Measurements from ENCODE around the gene COQ9. TPM values are rescaled to one million over a fixed set of nuclear protein-coding genes. Genes with fewer than 3 reads are reported as not detected.
"Not testable (repeated sequence)": the region's sequence is repeated elsewhere in the genome, so short reads cannot be mapped to it uniquely, and the experiment has no call there.

Gene COQ9
- polyA plus RNA-seq (2013, experiment 1 of 2), result 19.8 TPM
- 19.2 TPM for polyA plus RNA-seq (2013, experiment 2 of 2)

- Histone ChIP-seq H4K8ac (ENCODE audit: low read depth, low read length) (no peak within 1 kb of the TSS), H3K36me3 (ENCODE audit: control insufficient read depth, insufficient read depth, low read length) (no peaks in the 10 kb centered on the region), H3K9ac (ENCODE audit: low read length) (peak within 1 kb of the TSS; percentile 96), H3K56ac (ENCODE audit: low read length) (peak within 1 kb of the TSS; percentile 94), H3K4me1 (ENCODE audit: control insufficient read depth, low read depth, low read length) (peaks cover 4% of the 10 kb centered on the region), H3K23ac (ENCODE audit: low read length) (peak within 1 kb of the TSS; percentile 92), H3K79me1 (ENCODE audit: low read length) (peaks cover 12% of the 10 kb centered on the region), H2BK5ac (ENCODE audit: low read length) (no peak within 1 kb of the TSS), H3K4ac (ENCODE audit: low read depth, low read length) (peak within 1 kb of the TSS; percentile 86), H2AK5ac (ENCODE audit: low read length) (peak within 1 kb of the TSS; percentile 83), H3K79me2 (ENCODE audit: control insufficient read depth, insufficient read depth, low read length) (peaks cover 13% of the 10 kb centered on the region), H3K18ac (ENCODE audit: low read length) (peak within 1 kb of the TSS; percentile 45), H3K27ac (ENCODE audit: low read depth, low read length) (peak within 1 kb of the TSS; percentile 13), H2BK15ac (replicated peaks; ENCODE audit: low read depth) (no peak within 1 kb of the TSS), H2BK120ac (ENCODE audit: low read depth, low read length) (no peak within 1 kb of the TSS), H4K5ac (ENCODE audit: low read length) (no peak within 1 kb of the TSS), H3K27me3 (ENCODE audit: insufficient read depth, low read length, poor library complexity) (no peaks in the 10 kb centered on the region), H3K4me2 (ENCODE audit: low read length) (peak within 1 kb of the TSS; percentile 90), H3K4me3 (ENCODE audit: low read length) (peak within 1 kb of the TSS; percentile 80)
- no CpG with 5 or more reads among the region's 68 CpGs for WGBS (ENCODE audit: extremely low coverage, insufficient coverage, low lambda C conversion rate)
- peak; percentile 97 for DNase-seq
Observed at GRCh38 chr16:57447186-57447962, at the start of gene COQ9, which contains the start of gene CIAPIN1. TSS of gene COQ9 (plus strand) at chr16:57447479. CDS start at chr16:57447506, 27 bp downstream. TSS of gene CIAPIN1 (minus strand) at chr16:57447385. CDS start at chr16:57440928, 6,457 bp downstream.

GRCh38 chr16:57397493-57397892, 49.8 kb upstream of the COQ9 start:
- not testable (repeated sequence) for H3K36me3 ChIP-seq (ENCODE audit: control insufficient read depth, insufficient read depth, low read length); H3K4me2 ChIP-seq (ENCODE audit: low read length); H4K5ac ChIP-seq (ENCODE audit: low read length); H2BK15ac ChIP-seq (replicated peaks; ENCODE audit: low read depth); H3K23ac ChIP-seq (ENCODE audit: low read length); H2BK5ac ChIP-seq (ENCODE audit: low read length); H3K79me2 ChIP-seq (ENCODE audit: control insufficient read depth, insufficient read depth, low read length); H3K27ac ChIP-seq (ENCODE audit: low read depth, low read length); H3K27me3 ChIP-seq (ENCODE audit: insufficient read depth, low read length, poor library complexity); H2AK5ac ChIP-seq (ENCODE audit: low read length); H3K18ac ChIP-seq (ENCODE audit: low read length); H2BK120ac ChIP-seq (ENCODE audit: low read depth, low read length); H4K8ac ChIP-seq (ENCODE audit: low read depth, low read length); DNase-seq; H3K56ac ChIP-seq (ENCODE audit: low read length); H3K9ac ChIP-seq (ENCODE audit: low read length); H3K79me1 ChIP-seq (ENCODE audit: low read length); H3K4me3 ChIP-seq (ENCODE audit: low read length); H3K4me1 ChIP-seq (ENCODE audit: control insufficient read depth, low read depth, low read length); H3K4ac ChIP-seq (ENCODE audit: low read depth, low read length)
- no CpG with 5 or more reads among the region's 4 CpGs for WGBS (ENCODE audit: extremely low coverage, insufficient coverage, low lambda C conversion rate)

- Histone ChIP-seq H3K23ac (ENCODE audit: low read length) (no peak overlapping the region), H3K4me3 (ENCODE audit: low read length) (no peak overlapping the region), H3K79me2 (ENCODE audit: control insufficient read depth, insufficient read depth, low read length) (no peaks in the 10 kb centered on the region), H3K4me1 (ENCODE audit: control insufficient read depth, low read depth, low read length) (no peaks in the 10 kb centered on the region), H2BK15ac (replicated peaks; ENCODE audit: low read depth) (no peak overlapping the region), H3K36me3 (ENCODE audit: control insufficient read depth, insufficient read depth, low read length) (no peaks in the 10 kb centered on the region), H3K27ac (ENCODE audit: low read depth, low read length) (no peak overlapping the region), H3K4ac (ENCODE audit: low read depth, low read length) (no peak overlapping the region), H2AK5ac (ENCODE audit: low read length) (no peak overlapping the region), H4K5ac (ENCODE audit: low read length) (no peak overlapping the region), H3K4me2 (ENCODE audit: low read length) (no peak overlapping the region), H3K56ac (ENCODE audit: low read length) (no peak overlapping the region), H2BK120ac (ENCODE audit: low read depth, low read length) (no peak overlapping the region), H4K8ac (ENCODE audit: low read depth, low read length) (no peak overlapping the region), H3K9ac (ENCODE audit: low read length) (no peak overlapping the region), H3K18ac (ENCODE audit: low read length) (no peak overlapping the region), H2BK5ac (ENCODE audit: low read length) (no peak overlapping the region), H3K27me3 (ENCODE audit: insufficient read depth, low read length, poor library complexity) (no peaks in the 10 kb centered on the region), H3K79me1 (ENCODE audit: low read length) (no peaks in the 10 kb centered on the region)
- no peak for DNase-seq
- no CpG with 5 or more reads among the region's 7 CpGs for WGBS (ENCODE audit: extremely low coverage, insufficient coverage, low lambda C conversion rate)
Observed at GRCh38 chr16:57401943-57402640, 45.2 kb upstream of the COQ9 start.

- H3K79me2 ChIP-seq (ENCODE audit: control insufficient read depth, insufficient read depth, low read length), result no peaks in the 10 kb centered on the region
- H2BK15ac ChIP-seq (replicated peaks; ENCODE audit: low read depth), result no peak within 1 kb of the TSS
- H3K4me2 ChIP-seq (ENCODE audit: low read length), result no peak within 1 kb of the TSS
- no peaks in the 10 kb centered on the region for H3K4me1 ChIP-seq (ENCODE audit: control insufficient read depth, low read depth, low read length)
- no peak within 1 kb of the TSS for H3K9ac ChIP-seq (ENCODE audit: low read length)
- DNase-seq, result no peak
- H3K79me1 ChIP-seq (ENCODE audit: low read length), result no peaks in the 10 kb centered on the region
- no peak within 1 kb of the TSS for H4K5ac ChIP-seq (ENCODE audit: low read length)
- H3K18ac ChIP-seq (ENCODE audit: low read length), result no peak within 1 kb of the TSS
- H3K27ac ChIP-seq (ENCODE audit: low read depth, low read length), result no peak within 1 kb of the TSS
- H3K23ac ChIP-seq (ENCODE audit: low read length), result no peak within 1 kb of the TSS
- H3K4me3 ChIP-seq (ENCODE audit: low read length), result no peak within 1 kb of the TSS
- no peak within 1 kb of the TSS for H4K8ac ChIP-seq (ENCODE audit: low read depth, low read length)
- no peaks in the 10 kb centered on the region for H3K27me3 ChIP-seq (ENCODE audit: insufficient read depth, low read length, poor library complexity)
- H2AK5ac ChIP-seq (ENCODE audit: low read length), result no peak within 1 kb of the TSS
- H3K4ac ChIP-seq (ENCODE audit: low read depth, low read length), result no peak within 1 kb of the TSS
- H2BK120ac ChIP-seq (ENCODE audit: low read depth, low read length), result no peak within 1 kb of the TSS
- no CpG with 5 or more reads among the region's 17 CpGs for WGBS (ENCODE audit: extremely low coverage, insufficient coverage, low lambda C conversion rate)
- no peak within 1 kb of the TSS for H3K56ac ChIP-seq (ENCODE audit: low read length)
- H3K36me3 ChIP-seq (ENCODE audit: control insufficient read depth, insufficient read depth, low read length), result no peaks in the 10 kb centered on the region
- H2BK5ac ChIP-seq (ENCODE audit: low read length), result no peak within 1 kb of the TSS
Observed at GRCh38 chr16:57403965-57404817, 43.1 kb upstream of the COQ9 start, which contains the start of gene CCL17. TSS of gene CCL17 (plus strand) at chr16:57404767. CDS start at chr16:57413933, 9,166 bp downstream.

GRCh38 chr16:57405097-57405496, 42.2 kb upstream of the COQ9 start:
- H3K18ac ChIP-seq (ENCODE audit: low read length), result no peak overlapping the region
- no peak overlapping the region for H4K5ac ChIP-seq (ENCODE audit: low read length)
- no peak overlapping the region for H2AK5ac ChIP-seq (ENCODE audit: low read length)
- H3K27me3 ChIP-seq (ENCODE audit: insufficient read depth, low read length, poor library complexity), result no peaks in the 10 kb centered on the region
- DNase-seq, result no peak
- H3K56ac ChIP-seq (ENCODE audit: low read length), result no peak overlapping the region
- H3K4ac ChIP-seq (ENCODE audit: low read depth, low read length), result no peak overlapping the region
- no peak overlapping the region for H4K8ac ChIP-seq (ENCODE audit: low read depth, low read length)
- H3K36me3 ChIP-seq (ENCODE audit: control insufficient read depth, insufficient read depth, low read length), result no peaks in the 10 kb centered on the region
- H3K79me1 ChIP-seq (ENCODE audit: low read length), result no peaks in the 10 kb centered on the region
- no peak overlapping the region for H3K4me2 ChIP-seq (ENCODE audit: low read length)
- no peak overlapping the region for H2BK120ac ChIP-seq (ENCODE audit: low read depth, low read length)
- no peak overlapping the region for H3K9ac ChIP-seq (ENCODE audit: low read length)
- no peak overlapping the region for H2BK15ac ChIP-seq (replicated peaks; ENCODE audit: low read depth)
- no peak overlapping the region for H2BK5ac ChIP-seq (ENCODE audit: low read length)
- H3K27ac ChIP-seq (ENCODE audit: low read depth, low read length), result no peak overlapping the region
- H3K4me1 ChIP-seq (ENCODE audit: control insufficient read depth, low read depth, low read length), result no peaks in the 10 kb centered on the region
- no peak overlapping the region for H3K23ac ChIP-seq (ENCODE audit: low read length)
- H3K79me2 ChIP-seq (ENCODE audit: control insufficient read depth, insufficient read depth, low read length), result no peaks in the 10 kb centered on the region
- H3K4me3 ChIP-seq (ENCODE audit: low read length), result no peak overlapping the region
- no CpG with 5 or more reads among the region's 3 CpGs for WGBS (ENCODE audit: extremely low coverage, insufficient coverage, low lambda C conversion rate)

Data from mesendoderm (in vitro differentiated cells).